ENCODE data around the gene TBC1D17.

Gene TBC1D17

GRCh38 chr19:49861541-49862378 lies 15.7 kb upstream of the TBC1D17 start:
- TF ChIP-seq CTCF (IDR thresholded peaks at IDR 0.05; ENCODE audit: low read length) (no peak), EZH2 (IDR thresholded peaks at IDR 0.05; ENCODE audit: borderline replicate concordance, low read length) (no peak)
- peaks cover 8% of the 10 kb centered on the region; the same call in 1 of the 2 replicates for H3K79me2 ChIP-seq (ENCODE audit: insufficient read depth, low read length)
- no peaks in the 10 kb centered on the region for H3K9me3 ChIP-seq (ENCODE audit: low read length)
- no peak overlapping the region; the same call in 1 of the 2 replicates for H3K4me2 ChIP-seq (ENCODE audit: low read length)
- H3K9me2 ChIP-seq (ENCODE audit: low read depth, low read length), result no peaks in the 10 kb centered on the region
- no peak overlapping the region for H3K9ac ChIP-seq (ENCODE audit: low read length)
- H2AFZ ChIP-seq (ENCODE audit: low read length), result no peak overlapping the region
- peak overlapping the region; percentile 43 for H3K27ac ChIP-seq (ENCODE audit: low read depth, low read length, poor library complexity, severe bottlenecking)
- H3K27me3 ChIP-seq (ENCODE audit: insufficient read depth, low read length), result no peaks in the 10 kb centered on the region
- H3K36me3 ChIP-seq (ENCODE audit: insufficient read depth, low read length), result peaks cover 77% of the 10 kb centered on the region
- no peak overlapping the region for H3K4me3 ChIP-seq (ENCODE audit: low read depth, low read length, poor library complexity, severe bottlenecking)
- peaks cover 42% of the 10 kb centered on the region for H3K4me1 ChIP-seq (ENCODE audit: insufficient read depth, low read length, severe bottlenecking)
- no peaks in the 10 kb centered on the region for H3F3A ChIP-seq (ENCODE audit: insufficient read depth, low read length)
- H4K20me1 ChIP-seq (ENCODE audit: insufficient read depth, low read length), result no peaks in the 10 kb centered on the region

- Histone ChIP-seq H3K79me2 (ENCODE audit: insufficient read depth, low read length) (peaks cover 8% of the 10 kb centered on the region; the same call in 1 of the 2 replicates), H3F3A (ENCODE audit: insufficient read depth, low read length) (no peaks in the 10 kb centered on the region), H3K27ac (ENCODE audit: low read depth, low read length, poor library complexity, severe bottlenecking) (peak overlapping the region; percentile 26)
Observed at GRCh38 chr19:49862391-49863253, 14.9 kb upstream of the TBC1D17 start.

More at GRCh38 chr19:49862391-49863253, 14.9 kb upstream of the TBC1D17 start:
- peaks cover 39% of the 10 kb centered on the region for H3K4me1 ChIP-seq (ENCODE audit: insufficient read depth, low read length, severe bottlenecking)
- no peak overlapping the region for H3K4me2 ChIP-seq (ENCODE audit: low read length)
- H3K9me2 ChIP-seq (ENCODE audit: low read depth, low read length), result no peaks in the 10 kb centered on the region
- no peaks in the 10 kb centered on the region for H3K27me3 ChIP-seq (ENCODE audit: insufficient read depth, low read length)
- no peak overlapping the region for H3K4me3 ChIP-seq (ENCODE audit: low read depth, low read length, poor library complexity, severe bottlenecking)
- TF ChIP-seq EZH2 (IDR thresholded peaks at IDR 0.05; ENCODE audit: borderline replicate concordance, low read length) (no peak), CTCF (IDR thresholded peaks at IDR 0.05; ENCODE audit: low read length) (peak; percentile 41; the same call in 1 of the 2 replicates)
- no peak overlapping the region for H2AFZ ChIP-seq (ENCODE audit: low read length)
- H4K20me1 ChIP-seq (ENCODE audit: insufficient read depth, low read length), result no peaks in the 10 kb centered on the region
- H3K9me3 ChIP-seq (ENCODE audit: low read length), result no peaks in the 10 kb centered on the region
- H3K9ac ChIP-seq (ENCODE audit: low read length), result no peak overlapping the region
- H3K36me3 ChIP-seq (ENCODE audit: insufficient read depth, low read length), result peaks cover 68% of the 10 kb centered on the region
